NCI-H2227 treated with DMSO at 0.1 percent for 48 hours (cell line): Measurements from ENCODE around the gene TRPC4AP.
"Not testable (repeated sequence)": the region's sequence is repeated elsewhere in the genome, so short reads cannot be mapped to it uniquely, and the experiment has no call there.

Experiments
- DNase-seq: peaks from one replicate; lab custom pipeline; 2025; lab: John Stamatoyannopoulos, UW

TRPC4AP gene

GRCh38 chr20:35092524-35093266, at the start of gene TRPC4AP:
Gene TRPC4AP, minus strand, starts transcription at chr20:35092807. Its CDS starts 26 bp downstream, at chr20:35092781.
- peak; percentile 94 for DNase-seq

GRCh38 chr20:35135867-35136586, 43.4 kb upstream of the TRPC4AP start:
- no peak for DNase-seq

- no peak for DNase-seq
Observed at GRCh38 chr20:35134880-35135279, 42.3 kb upstream of the TRPC4AP start.

GRCh38 chr20:35134472-35134871, 41.9 kb upstream of the TRPC4AP start:
- no peak for DNase-seq

GRCh38 chr20:35133735-35134134, 41.1 kb upstream of the TRPC4AP start:
- no peak for DNase-seq

- DNase-seq, result no peak
Observed at GRCh38 chr20:35133031-35133430, 40.4 kb upstream of the TRPC4AP start.

GRCh38 chr20:35131934-35132333, 39.3 kb upstream of the TRPC4AP start:
- no peak for DNase-seq

GRCh38 chr20:35129647-35130069, 37.1 kb upstream of the TRPC4AP start:
- no peak for DNase-seq

- no peak for DNase-seq
Observed at GRCh38 chr20:35125753-35126152, 33.1 kb upstream of the TRPC4AP start.

- no peak for DNase-seq
Observed at GRCh38 chr20:35122756-35123405, 30.3 kb upstream of the TRPC4AP start.

- DNase-seq, result no peak
Observed at GRCh38 chr20:35121186-35121585, 28.6 kb upstream of the TRPC4AP start.

- DNase-seq, result no peak
Observed at GRCh38 chr20:35120012-35120701, 27.6 kb upstream of the TRPC4AP start.

- no peak for DNase-seq
Observed at GRCh38 chr20:35117629-35118028, 25.0 kb upstream of the TRPC4AP start.

GRCh38 chr20:35117196-35117595, 24.6 kb upstream of the TRPC4AP start:
- no peak for DNase-seq

GRCh38 chr20:35116258-35116657, 23.7 kb upstream of the TRPC4AP start:
- DNase-seq, result no peak

GRCh38 chr20:35115606-35116005, 23.0 kb upstream of the TRPC4AP start:
- no peak for DNase-seq

GRCh38 chr20:35112276-35112675, 19.7 kb upstream of the TRPC4AP start:
- DNase-seq, result not testable (repeated sequence)

- no peak for DNase-seq
Observed at GRCh38 chr20:35111141-35111888, 18.7 kb upstream of the TRPC4AP start.

GRCh38 chr20:35108921-35109320, 16.3 kb upstream of the TRPC4AP start:
- DNase-seq, result no peak

GRCh38 chr20:35106827-35107380, 14.3 kb upstream of the TRPC4AP start:
- no peak for DNase-seq

- DNase-seq, result no peak
Observed at GRCh38 chr20:35104685-35105295, 12.2 kb upstream of the TRPC4AP start.
